ENCODE measurements around the gene POU3F1. TPM values are rescaled to one million over a fixed set of nuclear protein-coding genes. Genes with fewer than 3 reads are reported as not detected.

Gene POU3F1
- total and polyA plus RNA-seq, 2 donors (not counting 1 experiment from before 2014, with no cell fraction given): 0.63 to 3.8 TPM

GRCh38 chr1:38028105-38028591 is 18.4 kb downstream of the POU3F1 start:
- H3K9me3 ChIP-seq (ENCODE audit: control extremely low read depth in 1 of 3, control insufficient read depth in 2 of 3, insufficient read depth in 1 of 3, low read length in 2 of 3): no peaks in the 10 kb centered on the region
- Mint-ChIP-seq H3K9me3 (ENCODE audit: insufficient read depth) (no peaks in the 10 kb centered on the region), H3K4me3 (no peak overlapping the region), H3K27me3 (peaks cover 5% of the 10 kb centered on the region), H3K27ac (no peak overlapping the region), H3K4me1 (peaks cover 19% of the 10 kb centered on the region)
- no peaks in the 10 kb centered on the region for H4K20me1 ChIP-seq (ENCODE audit: control insufficient read depth, insufficient read depth, low read length, poor library complexity, severe bottlenecking)
- no peak overlapping the region for H2AFZ ChIP-seq (ENCODE audit: insufficient read depth, low read depth, low read length, poor library complexity, severe bottlenecking)
- H3K9ac ChIP-seq (ENCODE audit: low read length): no peak overlapping the region
- intact Hi-C loops (cut with micrococcal nuclease): loop anchor here (5.0 kb wide), 1 partner anchor 474 kb away; no protein-coding TSS in a partner anchor
- H3K79me2 ChIP-seq (ENCODE audit: control insufficient read depth, insufficient read depth, low read length): no peaks in the 10 kb centered on the region
- peaks cover 5 to 13% of the 10 kb centered on the region in 2 donors for H3K4me1 ChIP-seq (ENCODE audit: control insufficient read depth in 2 of 2, insufficient read depth in 2 of 2, low read length in 2 of 2)
- no peak overlapping the region for H3K27ac ChIP-seq (ENCODE audit: low read length in 2 of 2)
- ChIA-PET CTCF (interaction anchor here (0.9 to 3.5 kb wide), 3 partner anchors 12 to 475 kb away, joined by 3 to 15 read pairs (median 13); no protein-coding TSS in a partner anchor), POLR2A (no interaction called here)
- H3K4me2 ChIP-seq (replicated peaks; ENCODE audit: low read depth, low read length, poor library complexity, severe bottlenecking): no peak overlapping the region
- no peak overlapping the region for H3K4me3 ChIP-seq (ENCODE audit: control extremely low read depth in 1 of 5, extremely low read depth in 1 of 5, insufficient read depth in 1 of 5, low read depth in 2 of 5, low read length in 4 of 5)
- no CpG with 5 or more reads among the region's 3 CpGs for WGBS (ENCODE audit: insufficient coverage)
- no peaks in the 10 kb centered on the region for H3K27me3 ChIP-seq (replicated peaks in 1 of 4; ENCODE audit: control extremely low read depth in 1 of 4, control insufficient read depth in 3 of 4, insufficient read depth in 4 of 4, low read length in 3 of 4)
- ATAC-seq (ENCODE audit: low read depth): peak; percentile 51
- H3K36me3 ChIP-seq (replicated peaks in 1 of 2; ENCODE audit: control extremely low read depth in 1 of 2, control insufficient read depth in 1 of 2, extremely low read depth in 1 of 2, insufficient read depth in 2 of 2, low read length in 1 of 2): peaks cover 6 to 24% of the 10 kb centered on the region in 2 experiments
- DNase-seq: no peak
- TF ChIP-seq CTCF (IDR thresholded peaks at IDR 0.05) (no peak), EZH2 (IDR thresholded peaks at IDR 0.05; ENCODE audit: borderline replicate concordance, insufficient read depth, low read depth, low read length, poor library complexity, severe bottlenecking) (no peak)

Measured in B cell (primary cell).